HUES48 (cell line): ENCODE measurements around the gene VPS18.

Experiments used
- H3K27ac ChIP-seq: one replicate; pipeline ENCODE4 v1.7.0; 2013; ENCODE audit warnings: low read depth, low read length, inconsistent platforms
- H3K27me3 ChIP-seq: 2 replicates; pipeline ENCODE4 v1.6.1; 2013; ENCODE audit warnings: mild to moderate bottlenecking, low read length; ENCODE audit not compliant: control insufficient read depth, insufficient read depth
- H3K36me3 ChIP-seq: 2 replicates; pipeline ENCODE4 v1.6.1; 2013; ENCODE audit warnings: low read length; ENCODE audit not compliant: control insufficient read depth, insufficient read depth
- H3K4me1 ChIP-seq: 2 replicates; pipeline ENCODE4 v1.6.1; 2013; ENCODE audit warnings: mild to moderate bottlenecking, low read length; ENCODE audit not compliant: control insufficient read depth, insufficient read depth
- H3K4me3 ChIP-seq: 2 replicates; pipeline ENCODE4 v1.5.1; 2013; ENCODE audit warnings: mild to moderate bottlenecking, low read depth, low read length
- H3K9ac ChIP-seq: 2 replicates; pipeline ENCODE4 v1.6.1; 2013; ENCODE audit warnings: mild to moderate bottlenecking, low read depth, low read length, moderate library complexity
- H3K9me3 ChIP-seq: 2 replicates; pipeline ENCODE4 v1.6.1; 2013; ENCODE audit warnings: low read length; ENCODE audit not compliant: control insufficient read depth, insufficient read depth

VPS18 gene

GRCh38 chr15:40893733-40894680, at the start of gene VPS18:
VPS18 (plus strand) TSS chr15:40894450; CDS start chr15:40894769, 319 bp downstream.
- H3K4me1 ChIP-seq = peaks cover 10% of the 10 kb centered on the region
- H3K9me3 ChIP-seq = no peaks in the 10 kb centered on the region
- H3K36me3 ChIP-seq = peaks cover 29% of the 10 kb centered on the region
- peaks cover 5% of the 10 kb centered on the region for H3K27me3 ChIP-seq
- H3K9ac ChIP-seq = peak within 1 kb of the TSS; percentile 74
- H3K4me3 ChIP-seq = peak within 1 kb of the TSS; percentile 87
- H3K27ac ChIP-seq = peak within 1 kb of the TSS; percentile 91

- peak overlapping the region; percentile 90 for H3K9ac ChIP-seq
- H3K27me3 ChIP-seq = no peaks in the 10 kb centered on the region
- H3K36me3 ChIP-seq = peaks cover 32% of the 10 kb centered on the region
- peak overlapping the region; percentile 75 for H3K27ac ChIP-seq
- peak overlapping the region; percentile 88 for H3K4me3 ChIP-seq
- H3K9me3 ChIP-seq = no peaks in the 10 kb centered on the region
- H3K4me1 ChIP-seq = peaks cover 30% of the 10 kb centered on the region
These were observed 49.6 kb upstream of the VPS18 start for GRCh38 chr15:40844696-40845030.

- Histone ChIP-seq H3K36me3 (peaks cover 35% of the 10 kb centered on the region), H3K27me3 (no peaks in the 10 kb centered on the region), H3K9me3 (no peaks in the 10 kb centered on the region), H3K4me1 (peaks cover 30% of the 10 kb centered on the region), H3K27ac (no peak overlapping the region), H3K4me3 (peak overlapping the region; percentile 88), H3K9ac (peak overlapping the region; percentile 90)
These were observed 49.2 kb upstream of the VPS18 start for GRCh38 chr15:40845036-40845435.

DNA sequence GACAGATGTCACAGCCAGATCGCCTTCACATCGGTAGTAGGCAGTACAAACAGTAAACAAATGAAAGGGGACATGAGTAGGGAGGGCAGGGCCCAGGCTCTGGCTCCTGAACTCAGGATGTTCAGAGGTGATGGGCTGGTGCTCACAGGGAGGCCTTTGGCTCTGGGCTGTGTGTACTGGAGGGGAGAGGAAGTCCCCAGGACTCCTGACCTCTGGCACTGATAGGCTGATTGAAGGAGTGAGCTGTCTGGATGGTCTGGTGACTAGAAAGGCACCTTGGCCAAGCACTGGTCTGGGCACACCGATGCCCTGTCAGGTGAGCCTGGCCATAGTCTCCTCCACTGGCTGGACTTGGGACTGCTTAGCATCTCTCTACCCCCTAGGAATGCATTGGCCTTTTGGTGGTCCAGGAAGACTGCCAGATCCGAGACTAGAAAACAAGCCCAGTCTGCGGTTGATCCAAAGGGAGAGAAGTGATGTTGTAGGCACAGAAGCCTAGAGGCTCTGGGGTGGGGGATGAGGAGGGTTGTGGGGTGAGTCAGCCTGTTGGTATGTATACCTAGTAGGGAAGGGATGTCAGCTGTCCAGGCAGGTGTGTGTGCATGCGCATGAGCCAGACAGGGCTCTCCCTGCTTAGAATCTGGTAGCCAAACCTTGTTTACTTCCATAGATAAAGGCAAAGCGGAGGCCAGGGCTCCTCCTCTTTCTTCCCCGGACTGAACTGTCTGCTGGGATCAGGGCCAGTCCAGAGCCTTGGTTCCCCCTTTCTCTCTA, 48.6 kb upstream of the VPS18 start:
- H3K9ac ChIP-seq = no peak overlapping the region; the same call in 1 of the 2 replicates
- H3K4me3 ChIP-seq = peak overlapping the region; percentile 88
- peak overlapping the region; percentile 68 for H3K27ac ChIP-seq

DNA sequence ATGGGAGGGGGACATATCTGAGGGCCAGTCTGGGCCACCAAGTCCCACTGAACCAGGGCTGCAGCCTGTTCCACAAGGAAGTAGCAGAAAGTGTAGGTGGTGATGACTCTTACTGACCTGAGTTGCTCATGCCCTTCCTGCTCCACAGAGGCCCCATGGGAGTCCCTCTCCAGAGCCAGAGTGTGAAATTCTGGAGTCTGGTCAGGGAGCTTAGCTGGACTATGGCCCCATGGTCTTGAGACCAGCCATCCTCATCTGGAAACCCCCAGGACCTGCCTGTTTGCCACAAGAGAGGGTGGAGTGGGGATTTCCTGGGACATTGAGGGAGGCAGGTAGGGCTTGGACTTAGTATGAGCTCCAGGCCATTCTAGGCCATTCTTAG, 47.4 kb upstream of the VPS18 start:
- Histone ChIP-seq H3K36me3 (peaks cover 48% of the 10 kb centered on the region), H3K9ac (no peak overlapping the region), H3K9me3 (no peaks in the 10 kb centered on the region), H3K27ac (peak overlapping the region; percentile 68), H3K27me3 (no peaks in the 10 kb centered on the region), H3K4me1 (peaks cover 30% of the 10 kb centered on the region), H3K4me3 (0 out of 2 replicates have a peak overlapping the region, but pooled peaks have one; percentile 88)

More for the DNA sequence above, 48.6 kb upstream of the VPS18 start:
- no peaks in the 10 kb centered on the region for H3K9me3 ChIP-seq
- peaks cover 41% of the 10 kb centered on the region for H3K36me3 ChIP-seq
- H3K27me3 ChIP-seq = no peaks in the 10 kb centered on the region
- peaks cover 30% of the 10 kb centered on the region for H3K4me1 ChIP-seq

DNA sequence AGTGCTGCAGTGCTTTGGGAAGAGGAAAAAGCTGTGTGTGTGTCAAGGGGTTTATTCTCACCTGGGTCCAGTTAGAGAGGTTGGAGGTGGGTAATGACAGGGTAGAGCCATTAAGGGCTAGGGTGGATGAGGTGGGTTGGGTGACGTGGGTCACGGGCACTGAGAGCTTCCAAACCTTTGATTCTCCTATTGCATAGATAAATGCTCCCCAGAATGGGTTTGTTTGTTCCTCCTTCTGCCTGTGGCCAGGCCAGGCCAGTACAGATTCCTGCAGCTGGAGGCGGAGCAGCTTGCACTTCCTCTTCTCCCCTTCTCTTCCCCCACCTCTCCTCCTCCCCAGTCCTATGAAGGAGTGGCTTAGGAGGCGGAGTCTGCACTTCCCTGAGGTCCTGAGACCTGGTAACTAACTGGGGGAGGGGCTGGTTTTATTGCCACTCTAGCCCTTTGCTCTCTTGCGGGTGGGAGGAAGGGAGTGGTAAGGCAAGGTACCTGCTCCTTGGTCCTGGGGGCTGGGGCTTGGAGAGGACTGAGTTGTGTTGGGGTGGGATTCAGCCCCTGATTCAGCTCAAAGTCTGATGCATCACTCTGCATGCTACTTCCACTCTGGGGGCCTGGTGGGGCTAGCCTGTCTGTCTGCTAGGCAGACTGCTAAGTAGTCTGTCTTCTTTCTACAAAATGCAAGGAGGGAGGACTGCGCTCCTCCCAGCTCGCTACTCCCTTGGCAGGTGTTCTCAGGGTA, 46.9 kb upstream of the VPS18 start:
- H3K4me3 ChIP-seq = peak overlapping the region; percentile 23; the same call in 1 of the 2 replicates
- H3K36me3 ChIP-seq = peaks cover 53% of the 10 kb centered on the region
- H3K27ac ChIP-seq = no peak overlapping the region
- no peak overlapping the region for H3K9ac ChIP-seq
- no peaks in the 10 kb centered on the region for H3K9me3 ChIP-seq
- H3K27me3 ChIP-seq = no peaks in the 10 kb centered on the region
- H3K4me1 ChIP-seq = peaks cover 30% of the 10 kb centered on the region

GRCh38 chr15:40850576-40851112, 43.6 kb upstream of the VPS18 start:
- peaks cover 21% of the 10 kb centered on the region for H3K4me1 ChIP-seq
- peaks cover 86% of the 10 kb centered on the region for H3K36me3 ChIP-seq
- H3K27me3 ChIP-seq = no peaks in the 10 kb centered on the region
- no peak overlapping the region for H3K9ac ChIP-seq
- H3K9me3 ChIP-seq = no peaks in the 10 kb centered on the region
- H3K4me3 ChIP-seq = no peak overlapping the region
- H3K27ac ChIP-seq = no peak overlapping the region

DNA sequence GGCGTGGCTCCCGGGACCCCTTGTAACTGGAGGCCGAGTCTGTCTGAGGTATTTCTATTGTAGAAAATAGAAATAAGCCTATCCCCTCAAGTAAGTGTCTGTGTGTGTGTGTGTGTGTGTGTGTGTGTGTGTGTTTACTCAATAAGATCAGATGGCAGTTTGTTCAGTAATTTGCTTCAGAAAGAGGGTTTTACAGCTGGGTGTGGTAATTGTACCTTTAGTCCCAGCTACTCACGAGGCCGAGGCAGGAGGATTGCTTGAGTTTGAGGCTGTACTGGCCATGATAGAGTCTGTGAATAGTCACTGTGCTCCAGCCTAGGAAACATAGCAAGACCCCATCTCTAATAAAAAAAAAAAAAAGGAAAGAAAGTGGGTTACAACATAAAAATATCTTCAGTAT, 41.7 kb upstream of the VPS18 start:
- H3K9me3 ChIP-seq = no peaks in the 10 kb centered on the region
- H3K9ac ChIP-seq = no peak overlapping the region
- H3K4me3 ChIP-seq = no peak overlapping the region
- peaks cover 2% of the 10 kb centered on the region; the same call in 1 of the 2 replicates for H3K4me1 ChIP-seq
- no peak overlapping the region for H3K27ac ChIP-seq
- H3K27me3 ChIP-seq = no peaks in the 10 kb centered on the region
- H3K36me3 ChIP-seq = peaks cover 86% of the 10 kb centered on the region

DNA sequence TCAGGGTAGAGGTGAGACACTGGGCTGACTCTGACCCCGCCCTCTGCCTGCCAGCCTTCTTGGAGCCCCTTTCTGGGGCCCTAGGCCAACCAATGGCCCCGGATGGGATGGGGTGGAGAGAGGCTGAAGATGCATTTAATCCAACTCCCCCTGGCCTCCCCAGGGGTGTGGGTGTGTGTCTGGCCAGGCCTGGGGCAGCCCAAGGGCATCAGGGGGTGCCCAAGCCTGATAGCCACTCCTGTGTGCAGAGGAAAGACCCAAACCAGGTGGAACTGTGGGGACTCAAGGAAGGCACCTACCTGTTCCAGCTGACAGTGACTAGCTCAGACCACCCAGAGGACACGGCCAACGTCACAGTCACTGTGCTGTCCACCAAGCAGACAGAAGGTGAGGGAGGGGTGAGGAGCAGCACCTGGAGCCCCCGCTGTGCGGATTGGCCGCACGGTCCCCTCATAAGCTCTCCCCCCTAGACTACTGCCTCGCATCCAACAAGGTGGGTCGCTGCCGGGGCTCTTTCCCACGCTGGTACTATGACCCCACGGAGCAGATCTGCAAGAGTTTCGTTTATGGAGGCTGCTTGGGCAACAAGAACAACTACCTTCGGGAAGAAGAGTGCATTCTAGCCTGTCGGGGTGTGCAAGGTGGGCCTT, 40.9 kb upstream of the VPS18 start:
- Histone ChIP-seq H3K4me3 (no peak overlapping the region), H3K27me3 (no peaks in the 10 kb centered on the region), H3K36me3 (peaks cover 83% of the 10 kb centered on the region), H3K4me1 (no peaks in the 10 kb centered on the region), H3K9ac (no peak overlapping the region), H3K27ac (no peak overlapping the region), H3K9me3 (no peaks in the 10 kb centered on the region)

DNA sequence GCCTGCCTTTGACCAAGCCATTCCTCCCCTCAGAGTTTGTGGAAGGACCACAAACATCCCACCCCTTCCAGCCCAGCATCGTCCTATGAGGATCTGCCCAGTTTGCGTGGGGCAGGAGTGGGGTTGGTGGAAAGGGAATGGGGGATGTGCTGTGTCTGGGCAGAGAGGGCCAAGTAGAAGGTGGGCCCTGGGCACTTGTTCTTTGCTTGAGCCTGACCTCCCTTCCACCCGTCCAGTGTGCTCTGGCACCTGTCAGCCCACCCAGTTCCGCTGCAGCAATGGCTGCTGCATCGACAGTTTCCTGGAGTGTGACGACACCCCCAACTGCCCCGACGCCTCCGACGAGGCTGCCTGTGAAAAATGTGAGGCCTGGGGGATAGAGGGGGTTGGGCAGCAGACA, 40.1 kb upstream of the VPS18 start:
- Histone ChIP-seq H3K4me3 (no peak overlapping the region), H3K27me3 (no peaks in the 10 kb centered on the region), H3K9me3 (no peaks in the 10 kb centered on the region), H3K27ac (no peak overlapping the region), H3K36me3 (peaks cover 78% of the 10 kb centered on the region), H3K9ac (no peak overlapping the region), H3K4me1 (no peaks in the 10 kb centered on the region)
